HCT116 (cell line): ENCODE measurements around the gene LONRF3. TPM values are rescaled to one million over a fixed set of nuclear protein-coding genes. Genes with fewer than 3 reads are reported as not detected.

Source experiments
- ATAC-seq: fragments of 200-7000 bp; cut with Tn5 transposase; 2 replicates; pipeline ENCODE4 v1.9.1; 2020; ENCODE audit warnings: mild to moderate bottlenecking, moderate library complexity
- BruUV-seq: library from RNA; stranded (reverse); fragments of 400-500 nt; replicated peaks from 2 replicates; lab custom pipeline; 2021; lab: Mats Ljungman, UMichigan
- CTCF ChIA-PET: fragments of 300-600 bp; sonication (Branson Sonifier 250); formaldehyde crosslinking; loops from one replicate; lab custom pipeline; 2021; ENCODE audit warnings: antibody characterized with exemption; lab: Charles Lee
- POLR2A ChIA-PET: fragments of 300-600, 350-600 bp; sonication (Branson Sonifier 250); formaldehyde crosslinking; loops from one replicate; lab custom pipeline; 2021; ENCODE audit warnings: antibody characterized with exemption; lab: Charles Lee
- RAD21 ChIA-PET, 2 experiments: fragments of 300-600 bp; sonication (Branson Sonifier 250); formaldehyde crosslinking; loops; one replicate each; lab custom pipeline; 2023; ENCODE audit warnings: low total read pairs in 2 of 2; ENCODE audit not compliant: uncharacterized antibody in 2 of 2, unreplicated experiment in 2 of 2, low non-redundant PET in 1 of 2; lab: Charles Lee
- DNase-seq: peaks from one replicate; pipeline ENCODE4 v3.0.0-alpha.2; 2010; ENCODE audit warnings: low read depth, low spot score
- H2AFZ ChIP-seq: fragments of 200-600 bp; shearing (Covaris generic), sonication (generic); 2 replicates; pipeline ENCODE4 v1.6.1; 2017; ENCODE audit warnings: low read depth, mixed run types, mixed read lengths, antibody characterized with exemption, low read length; ENCODE audit not compliant: poor library complexity, severe bottlenecking
- H3K27ac ChIP-seq: 2 replicates; pipeline ENCODE4 v1.5.1; 2012; ENCODE audit warnings: low read depth, low read length
- H3K27me3 ChIP-seq: fragments of 200-600 bp; sonication (generic); 2 replicates; pipeline ENCODE4 v1.6.1; 2016; ENCODE audit warnings: mixed run types, low read length, mixed read lengths; ENCODE audit not compliant: insufficient read depth
- H3K36me3 ChIP-seq, 2 experiments: fragments of 200-500 bp in 1 of 2; fragments of 200-600 bp in 1 of 2; sonication (Bioruptor generic) in 1 of 2; sonication (generic) in 1 of 2; 2 replicates each; pipeline versions ENCODE4 v1.5.1 to v1.6.1; 2014 to 2016; ENCODE audit warnings: low read length in 2 of 2, inconsistent platforms in 1 of 2, mixed read lengths in 1 of 2, mixed run types in 1 of 2; ENCODE audit not compliant: insufficient read depth in 2 of 2, control insufficient read depth in 1 of 2
- H3K4me1 ChIP-seq, 2 experiments: fragments of 200-600 bp in 1 of 2; sonication (generic) in 1 of 2; 2 replicates each; pipeline versions ENCODE4 v1.5.1 to v1.6.1; 2012 to 2017; ENCODE audit warnings: low read length in 2 of 2, inconsistent platforms in 1 of 2, mild to moderate bottlenecking in 1 of 2, mixed read lengths in 1 of 2, mixed run types in 1 of 2, moderate library complexity in 1 of 2; ENCODE audit not compliant: insufficient read depth in 2 of 2, control insufficient read depth in 1 of 2
- H3K4me2 ChIP-seq: fragments of 200-600 bp; sonication (generic); 2 replicates; pipeline ENCODE4 v1.6.1; 2017; ENCODE audit warnings: mixed run types, low read length, mixed read lengths
- H3K4me3 ChIP-seq, 2 experiments: fragments of 200-600 bp in 1 of 2; sonication (generic) in 1 of 2; replicated peaks in 1 of 2; 2 replicates each; pipeline ENCODE4 v1.5.1; 2011 to 2016; ENCODE audit warnings: low read length in 2 of 2, control low read depth in 1 of 2, low read depth in 1 of 2, mild to moderate bottlenecking in 1 of 2, mixed read lengths in 1 of 2, mixed run types in 1 of 2
- H3K79me2 ChIP-seq: fragments of 200-600 bp; sonication (generic); 2 replicates; pipeline ENCODE4 v1.6.1; 2017; ENCODE audit warnings: mild to moderate bottlenecking, mixed run types, low read length, moderate library complexity, mixed read lengths; ENCODE audit not compliant: insufficient read depth
- H3K9ac ChIP-seq: fragments of 200-600 bp; sonication (generic); 2 replicates; pipeline ENCODE4 v1.6.1; 2016; ENCODE audit warnings: low read length, mixed read lengths
- H3K9me2 ChIP-seq: fragments of 200-600 bp; sonication (generic), shearing (Covaris generic); 2 replicates; pipeline ENCODE4 v1.6.1; 2017; ENCODE audit warnings: mixed run types, mild to moderate bottlenecking, moderate library complexity; ENCODE audit not compliant: insufficient read depth
- H3K9me3 ChIP-seq, 2 experiments: fragments of 200-500 bp in 1 of 2; fragments of 200-600 bp in 1 of 2; sonication (Bioruptor generic) in 1 of 2; sonication (generic) in 1 of 2; 2 replicates each; pipeline ENCODE4 v1.6.1; 2014 to 2017; ENCODE audit warnings: low read length in 2 of 2, mixed read lengths in 2 of 2, inconsistent platforms in 1 of 2, low read depth in 1 of 2, mild to moderate bottlenecking in 1 of 2, mixed run types in 1 of 2, moderate library complexity in 1 of 2; ENCODE audit not compliant: control insufficient read depth in 1 of 2, insufficient read depth in 1 of 2
- H4K20me1 ChIP-seq: fragments of 200-600 bp; sonication (generic), shearing (Covaris generic); 2 replicates; pipeline ENCODE4 v1.6.1; 2017; ENCODE audit warnings: mixed run types, mild to moderate bottlenecking, moderate library complexity; ENCODE audit not compliant: insufficient read depth
- ATF3 ChIP-seq: IDR thresholded peaks from 2 replicates; pipeline ENCODE4 v1.6.1; 2012
- EGR1 ChIP-seq: IDR thresholded peaks from 2 replicates; pipeline ENCODE4 v1.6.1; 2012; ENCODE audit warnings: low read depth
- ELF1 ChIP-seq: IDR thresholded peaks from 2 replicates; pipeline ENCODE4 v1.6.1; 2012; ENCODE audit warnings: low read depth, borderline replicate concordance
- EZH2phosphoT487 ChIP-seq: fragments of 200-600 bp; IDR thresholded peaks from 2 replicates; pipeline ENCODE4 v1.6.1; 2018; ENCODE audit warnings: antibody characterized with exemption, borderline replicate concordance
- FOSL1 ChIP-seq: IDR thresholded peaks from 2 replicates; pipeline ENCODE4 v1.6.1; 2012; ENCODE audit warnings: low read depth
- JUND ChIP-seq: IDR thresholded peaks from 2 replicates; pipeline ENCODE4 v1.6.1; 2012
- POLR2A ChIP-seq: IDR thresholded peaks from 2 replicates; pipeline ENCODE4 v1.7.0; 2011; ENCODE audit warnings: borderline replicate concordance; ENCODE audit not compliant: insufficient read depth, insufficient read length; ENCODE audit errors: extremely low read depth
- POLR2AphosphoS5 ChIP-seq: IDR thresholded peaks from 2 replicates; pipeline ENCODE4 v1.6.1; 2011; ENCODE audit warnings: mild to moderate bottlenecking, low read depth, low read length, moderate library complexity
- RAD21 ChIP-seq: IDR thresholded peaks from 2 replicates; pipeline ENCODE4 v1.6.1; 2012; ENCODE audit warnings: low read depth, mild to moderate bottlenecking
- SIN3A ChIP-seq: IDR thresholded peaks from 2 replicates; pipeline ENCODE4 v1.6.1; 2012; ENCODE audit warnings: low read depth
- SP1 ChIP-seq: IDR thresholded peaks from 2 replicates; pipeline ENCODE4 v1.6.1; 2012; ENCODE audit warnings: low read depth
- TCF7L2 ChIP-seq: IDR thresholded peaks from 2 replicates; pipeline ENCODE4 v1.7.0; 2011; ENCODE audit warnings: borderline replicate concordance, inconsistent platforms; ENCODE audit not compliant: insufficient read depth, insufficient read length; ENCODE audit errors: extremely low read depth
- intact Hi-C: fragments of 100-400 bp; cut with micrococcal nuclease; formaldehyde crosslinking; loops from 2 replicates; pipeline ENCODE4 v1.10.0; 2022
- total RNA-seq: library from RNA; stranded (reverse); gene quantifications from one replicate; pipeline ENCODE4 v1.2.1, GENCODE V29; 2021; ENCODE audit not compliant: unreplicated experiment
- TF ChIP-seq, protein P1 (sequence below): IDR thresholded peaks from 2 replicates; pipeline ENCODE4 v1.6.1; 2011; ENCODE audit warnings: mild to moderate bottlenecking, low read length, moderate library complexity; ENCODE audit not compliant: insufficient replicate concordance; ENCODE audit errors: extremely low read depth
- TF ChIP-seq, protein P2 (sequence below): IDR thresholded peaks from 2 replicates; pipeline ENCODE4 v1.6.1; 2012
- TF ChIP-seq, protein P3 (sequence below), 3 experiments: fragments of 200-600 bp in 1 of 3; sonication (generic) in 1 of 3; IDR thresholded peaks in 2 of 3; conservative IDR thresholded peaks in 1 of 3; 2 replicates each; pipeline ENCODE4 v1.5.1; 2012 to 2017; ENCODE audit warnings: low read depth in 2 of 3, low read length in 2 of 3, antibody characterized with exemption in 1 of 3, borderline replicate concordance in 1 of 3, control low read depth in 1 of 3, mild to moderate bottlenecking in 1 of 3, mixed read lengths in 1 of 3, mixed run types in 1 of 3, moderate library complexity in 1 of 3; ENCODE audit not compliant: insufficient read depth in 1 of 3

The LONRF3 gene
- total RNA-seq, 1 experiment from 2014 or later = 3.1 TPM

GRCh38 chrX:118964252-118964651, 10.2 kb upstream of the LONRF3 start:
- no peaks in the 10 kb centered on the region for H3K9me2 ChIP-seq
- H3K79me2 ChIP-seq = no peaks in the 10 kb centered on the region
- ATAC-seq (no peak), DNase-seq (no peak)
- peaks cover 0 to 12% of the 10 kb centered on the region in 2 experiments; a peak in 1 of 4 replicates for H3K4me1 ChIP-seq
- no peak overlapping the region for H2AFZ ChIP-seq
- RAD21 ChIA-PET = no interaction called here
- intact Hi-C loops = no loop called here
- TF ChIP-seq, protein P1, sequence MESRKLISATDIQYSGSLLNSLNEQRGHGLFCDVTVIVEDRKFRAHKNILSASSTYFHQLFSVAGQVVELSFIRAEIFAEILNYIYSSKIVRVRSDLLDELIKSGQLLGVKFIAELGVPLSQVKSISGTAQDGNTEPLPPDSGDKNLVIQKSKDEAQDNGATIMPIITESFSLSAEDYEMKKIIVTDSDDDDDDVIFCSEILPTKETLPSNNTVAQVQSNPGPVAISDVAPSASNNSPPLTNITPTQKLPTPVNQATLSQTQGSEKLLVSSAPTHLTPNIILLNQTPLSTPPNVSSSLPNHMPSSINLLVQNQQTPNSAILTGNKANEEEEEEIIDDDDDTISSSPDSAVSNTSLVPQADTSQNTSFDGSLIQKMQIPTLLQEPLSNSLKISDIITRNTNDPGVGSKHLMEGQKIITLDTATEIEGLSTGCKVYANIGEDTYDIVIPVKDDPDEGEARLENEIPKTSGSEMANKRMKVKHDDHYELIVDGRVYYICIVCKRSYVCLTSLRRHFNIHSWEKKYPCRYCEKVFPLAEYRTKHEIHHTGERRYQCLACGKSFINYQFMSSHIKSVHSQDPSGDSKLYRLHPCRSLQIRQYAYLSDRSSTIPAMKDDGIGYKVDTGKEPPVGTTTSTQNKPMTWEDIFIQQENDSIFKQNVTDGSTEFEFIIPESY = no peak
- no peak overlapping the region for H3K9ac ChIP-seq
- CTCF ChIA-PET = no interaction called here
- H3K27ac ChIP-seq = no peak overlapping the region
- no peaks in the 10 kb centered on the region for H3K9me3 ChIP-seq
- no TSS peak for BruUV-seq
- no peak overlapping the region for H3K4me3 ChIP-seq
- POLR2A ChIA-PET = no interaction called here
- H4K20me1 ChIP-seq = no peaks in the 10 kb centered on the region
- H3K36me3 ChIP-seq = no peaks in the 10 kb centered on the region
- no peak overlapping the region for H3K4me2 ChIP-seq
- no peaks in the 10 kb centered on the region for H3K27me3 ChIP-seq

GRCh38 chrX:118965395-118965794, 9.0 kb upstream of the LONRF3 start:
- TF ChIP-seq ELF1 (no peak), RAD21 (no peak), EGR1 (no peak), FOSL1 (no peak), POLR2AphosphoS5 (no peak), JUND (no peak), ATF3 (no peak), POLR2A (no peak), SP1 (no peak), SIN3A (no peak), EZH2phosphoT487 (no peak), TCF7L2 (no peak)
- TF ChIP-seq, protein P2, sequence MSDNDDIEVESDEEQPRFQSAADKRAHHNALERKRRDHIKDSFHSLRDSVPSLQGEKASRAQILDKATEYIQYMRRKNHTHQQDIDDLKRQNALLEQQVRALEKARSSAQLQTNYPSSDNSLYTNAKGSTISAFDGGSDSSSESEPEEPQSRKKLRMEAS = no peak
- TF ChIP-seq, protein P3, sequence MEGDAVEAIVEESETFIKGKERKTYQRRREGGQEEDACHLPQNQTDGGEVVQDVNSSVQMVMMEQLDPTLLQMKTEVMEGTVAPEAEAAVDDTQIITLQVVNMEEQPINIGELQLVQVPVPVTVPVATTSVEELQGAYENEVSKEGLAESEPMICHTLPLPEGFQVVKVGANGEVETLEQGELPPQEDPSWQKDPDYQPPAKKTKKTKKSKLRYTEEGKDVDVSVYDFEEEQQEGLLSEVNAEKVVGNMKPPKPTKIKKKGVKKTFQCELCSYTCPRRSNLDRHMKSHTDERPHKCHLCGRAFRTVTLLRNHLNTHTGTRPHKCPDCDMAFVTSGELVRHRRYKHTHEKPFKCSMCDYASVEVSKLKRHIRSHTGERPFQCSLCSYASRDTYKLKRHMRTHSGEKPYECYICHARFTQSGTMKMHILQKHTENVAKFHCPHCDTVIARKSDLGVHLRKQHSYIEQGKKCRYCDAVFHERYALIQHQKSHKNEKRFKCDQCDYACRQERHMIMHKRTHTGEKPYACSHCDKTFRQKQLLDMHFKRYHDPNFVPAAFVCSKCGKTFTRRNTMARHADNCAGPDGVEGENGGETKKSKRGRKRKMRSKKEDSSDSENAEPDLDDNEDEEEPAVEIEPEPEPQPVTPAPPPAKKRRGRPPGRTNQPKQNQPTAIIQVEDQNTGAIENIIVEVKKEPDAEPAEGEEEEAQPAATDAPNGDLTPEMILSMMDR (IDR thresholded peaks at IDR 0.05 in 2 of 3, conservative IDR thresholded peaks at IDR 0.05 in 1 of 3; ENCODE audit: borderline replicate concordance in 1 of 3, insufficient read depth in 1 of 3, low read depth in 2 of 3, low read length in 2 of 3) = no peak
- TF ChIP-seq, protein P1 = no peak
- no peak overlapping the region for H3K27ac ChIP-seq
- no peaks in the 10 kb centered on the region for H3K79me2 ChIP-seq
- POLR2A ChIA-PET = no interaction called here
- RAD21 ChIA-PET = no interaction called here
- CTCF ChIA-PET = no interaction called here
- H3K9me3 ChIP-seq = no peaks in the 10 kb centered on the region
- no peak for DNase-seq
- peaks cover 0 to 12% of the 10 kb centered on the region in 2 experiments; a peak in 1 of 4 replicates for H3K4me1 ChIP-seq
- no peak for ATAC-seq
- BruUV-seq = no TSS peak
- H3K36me3 ChIP-seq = no peaks in the 10 kb centered on the region
- H4K20me1 ChIP-seq = no peaks in the 10 kb centered on the region
- no peaks in the 10 kb centered on the region for H3K27me3 ChIP-seq
- no peaks in the 10 kb centered on the region for H3K9me2 ChIP-seq
- intact Hi-C loops = no loop called here
- H2AFZ ChIP-seq = no peak overlapping the region
- H3K4me2 ChIP-seq = no peak overlapping the region
- no peak overlapping the region for H3K9ac ChIP-seq
- H3K4me3 ChIP-seq = no peak overlapping the region
